ENCODE data around the gene SPDYE1. TPM values are rescaled to one million over a fixed set of nuclear protein-coding genes. Genes with fewer than 3 reads are reported as not detected.
"Not testable (repeated sequence)": the region's sequence is repeated elsewhere in the genome, so short reads cannot be mapped to it uniquely, and the experiment has no call there.

Gene SPDYE1
- polyA plus RNA-seq, 1 donor (not counting 4 experiments of a cell fraction or from before 2014, with no cell fraction given) = not detected

DNA sequence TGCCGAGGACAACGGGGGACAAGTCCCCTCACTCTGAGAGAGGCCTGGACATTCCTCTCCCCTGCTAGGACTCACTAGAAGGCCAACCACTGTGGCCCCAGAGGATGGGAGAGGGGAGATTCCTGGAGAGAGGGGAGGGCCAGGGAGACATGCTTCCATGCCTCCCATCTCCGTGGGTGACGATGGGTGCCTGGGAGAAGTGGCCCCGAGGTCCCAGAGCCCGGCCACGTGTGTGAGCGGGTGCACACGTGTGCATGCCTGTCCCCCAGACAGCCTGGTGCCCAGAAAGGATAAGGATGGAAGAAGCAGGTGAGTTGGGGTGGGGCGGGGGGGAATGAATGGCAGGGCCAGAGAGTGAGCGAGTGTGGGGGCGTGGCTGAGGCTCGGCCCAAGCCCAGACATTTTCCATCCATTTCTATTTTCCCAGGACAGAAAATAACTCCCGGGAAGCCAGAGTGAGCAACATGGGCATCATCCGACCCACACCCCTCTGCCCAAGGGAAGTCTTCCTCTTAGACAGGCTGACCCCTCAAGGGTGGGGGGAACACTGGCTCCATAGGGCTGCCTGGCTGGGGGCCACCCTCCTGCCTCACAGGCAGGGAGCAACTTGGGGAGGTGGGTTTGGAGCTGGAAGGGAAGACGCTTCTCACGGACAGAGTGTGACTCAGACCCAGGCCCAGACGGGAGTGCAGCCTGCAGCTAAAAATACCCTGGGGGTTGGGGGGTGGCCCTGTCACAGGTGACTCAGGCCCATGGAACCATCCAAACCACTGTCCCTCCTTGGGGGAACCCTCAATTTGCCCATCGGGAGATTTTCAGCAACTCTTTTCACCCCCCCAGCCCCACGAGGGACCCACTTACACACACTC is 29.3 kb upstream of the SPDYE1 start:
- H4K20me1 ChIP-seq (ENCODE audit: control insufficient read depth, extremely low read depth, insufficient read depth, low read length); H3K4me2 ChIP-seq (ENCODE audit: control insufficient read depth, extremely low read depth, insufficient read depth, low read depth, low read length); H3K9me3 ChIP-seq (ENCODE audit: control insufficient read depth, low read depth, low read length); H3K9me1 ChIP-seq (ENCODE audit: control insufficient read depth, extremely low read depth, insufficient read depth, low read length); FAIRE-seq; H3K36me3 ChIP-seq (ENCODE audit: control insufficient read depth in 2 of 2, extremely low read depth in 1 of 2, insufficient read depth in 2 of 2, low read length in 2 of 2); H3K4me3 ChIP-seq (ENCODE audit: control insufficient read depth in 2 of 3, extremely low read depth in 1 of 3, insufficient read depth in 2 of 3, low read depth in 1 of 3, low read length in 3 of 3); dilution Hi-C loops (cut with MboI; ENCODE audit: extremely low pct_ligation_motif_present, low sequenced_read_pairs); H3K27me3 ChIP-seq (ENCODE audit: control insufficient read depth, extremely low read depth, insufficient read depth, low read length); H3K9ac ChIP-seq (ENCODE audit: control insufficient read depth, extremely low read depth, insufficient read depth, low read length); H2AFZ ChIP-seq (ENCODE audit: control insufficient read depth, low read length); H3K27ac ChIP-seq (ENCODE audit: control insufficient read depth, insufficient read depth, low read length); H3K79me2 ChIP-seq (ENCODE audit: control insufficient read depth, insufficient read depth, low read length); DNase-seq (ENCODE audit: low read depth, low spot score); H3K4me1 ChIP-seq (ENCODE audit: control insufficient read depth, extremely low read depth, insufficient read depth, low read length): not testable (repeated sequence)

DNA sequence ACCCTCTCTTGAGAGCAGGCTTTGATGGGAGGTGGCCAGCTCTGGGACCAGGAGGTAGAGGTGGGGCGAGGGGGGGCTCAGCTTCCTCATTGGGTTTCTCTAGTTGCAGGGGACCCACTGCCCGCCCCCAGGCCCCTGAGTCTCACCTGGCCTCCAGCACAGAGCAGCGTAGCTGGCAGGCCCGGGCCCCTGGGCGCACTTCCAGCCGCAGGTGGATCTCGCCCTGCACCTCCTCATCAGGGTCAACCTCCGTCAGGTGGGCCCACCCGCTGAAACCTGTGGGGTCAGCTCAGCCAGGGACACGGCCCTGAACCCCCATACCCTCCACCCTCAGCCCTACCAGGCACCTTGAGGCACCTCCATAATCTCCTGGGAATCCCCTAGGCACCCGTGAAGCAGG is 28.1 kb upstream of the SPDYE1 start:
- H3K36me3 ChIP-seq (ENCODE audit: control insufficient read depth in 2 of 2, extremely low read depth in 1 of 2, insufficient read depth in 2 of 2, low read length in 2 of 2); H2AFZ ChIP-seq (ENCODE audit: control insufficient read depth, low read length); H3K79me2 ChIP-seq (ENCODE audit: control insufficient read depth, insufficient read depth, low read length); DNase-seq (ENCODE audit: low read depth, low spot score); H3K9me3 ChIP-seq (ENCODE audit: control insufficient read depth, low read depth, low read length); H4K20me1 ChIP-seq (ENCODE audit: control insufficient read depth, extremely low read depth, insufficient read depth, low read length); dilution Hi-C loops (cut with MboI; ENCODE audit: extremely low pct_ligation_motif_present, low sequenced_read_pairs); H3K9me1 ChIP-seq (ENCODE audit: control insufficient read depth, extremely low read depth, insufficient read depth, low read length); H3K4me2 ChIP-seq (ENCODE audit: control insufficient read depth, extremely low read depth, insufficient read depth, low read depth, low read length); H3K4me1 ChIP-seq (ENCODE audit: control insufficient read depth, extremely low read depth, insufficient read depth, low read length); FAIRE-seq; H3K4me3 ChIP-seq (ENCODE audit: control insufficient read depth in 2 of 3, extremely low read depth in 1 of 3, insufficient read depth in 2 of 3, low read depth in 1 of 3, low read length in 3 of 3); H3K27ac ChIP-seq (ENCODE audit: control insufficient read depth, insufficient read depth, low read length); H3K9ac ChIP-seq (ENCODE audit: control insufficient read depth, extremely low read depth, insufficient read depth, low read length); H3K27me3 ChIP-seq (ENCODE audit: control insufficient read depth, extremely low read depth, insufficient read depth, low read length): not testable (repeated sequence)

DNA sequence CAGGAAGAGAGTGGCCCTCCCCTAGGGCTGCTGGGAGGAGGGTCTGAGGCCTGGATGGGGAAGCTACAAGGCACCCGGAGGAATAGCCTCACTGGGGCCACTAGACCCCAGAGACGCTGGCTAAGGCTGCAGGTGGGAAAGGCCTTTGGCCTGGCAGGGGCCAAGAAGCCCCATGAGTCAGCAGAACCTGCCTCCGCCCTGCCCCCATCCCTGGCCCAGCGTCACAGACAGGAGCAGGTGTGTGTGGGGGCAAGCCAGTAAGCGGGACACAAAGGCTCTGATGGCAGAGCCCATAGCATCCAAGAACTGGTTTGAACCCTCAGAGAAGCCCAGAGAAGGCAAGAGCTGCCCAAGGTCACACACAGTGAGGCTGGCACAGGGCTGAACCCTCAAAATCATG is 27.0 kb upstream of the SPDYE1 start:
- H3K36me3 ChIP-seq (ENCODE audit: control insufficient read depth in 2 of 2, extremely low read depth in 1 of 2, insufficient read depth in 2 of 2, low read length in 2 of 2); H3K9ac ChIP-seq (ENCODE audit: control insufficient read depth, extremely low read depth, insufficient read depth, low read length); H2AFZ ChIP-seq (ENCODE audit: control insufficient read depth, low read length); H3K79me2 ChIP-seq (ENCODE audit: control insufficient read depth, insufficient read depth, low read length); H3K4me1 ChIP-seq (ENCODE audit: control insufficient read depth, extremely low read depth, insufficient read depth, low read length); H3K27me3 ChIP-seq (ENCODE audit: control insufficient read depth, extremely low read depth, insufficient read depth, low read length); H3K4me3 ChIP-seq (ENCODE audit: control insufficient read depth in 2 of 3, extremely low read depth in 1 of 3, insufficient read depth in 2 of 3, low read depth in 1 of 3, low read length in 3 of 3); H3K27ac ChIP-seq (ENCODE audit: control insufficient read depth, insufficient read depth, low read length); DNase-seq (ENCODE audit: low read depth, low spot score); dilution Hi-C loops (cut with MboI; ENCODE audit: extremely low pct_ligation_motif_present, low sequenced_read_pairs); H4K20me1 ChIP-seq (ENCODE audit: control insufficient read depth, extremely low read depth, insufficient read depth, low read length); FAIRE-seq; H3K9me1 ChIP-seq (ENCODE audit: control insufficient read depth, extremely low read depth, insufficient read depth, low read length); H3K9me3 ChIP-seq (ENCODE audit: control insufficient read depth, low read depth, low read length); H3K4me2 ChIP-seq (ENCODE audit: control insufficient read depth, extremely low read depth, insufficient read depth, low read depth, low read length): not testable (repeated sequence)

DNA sequence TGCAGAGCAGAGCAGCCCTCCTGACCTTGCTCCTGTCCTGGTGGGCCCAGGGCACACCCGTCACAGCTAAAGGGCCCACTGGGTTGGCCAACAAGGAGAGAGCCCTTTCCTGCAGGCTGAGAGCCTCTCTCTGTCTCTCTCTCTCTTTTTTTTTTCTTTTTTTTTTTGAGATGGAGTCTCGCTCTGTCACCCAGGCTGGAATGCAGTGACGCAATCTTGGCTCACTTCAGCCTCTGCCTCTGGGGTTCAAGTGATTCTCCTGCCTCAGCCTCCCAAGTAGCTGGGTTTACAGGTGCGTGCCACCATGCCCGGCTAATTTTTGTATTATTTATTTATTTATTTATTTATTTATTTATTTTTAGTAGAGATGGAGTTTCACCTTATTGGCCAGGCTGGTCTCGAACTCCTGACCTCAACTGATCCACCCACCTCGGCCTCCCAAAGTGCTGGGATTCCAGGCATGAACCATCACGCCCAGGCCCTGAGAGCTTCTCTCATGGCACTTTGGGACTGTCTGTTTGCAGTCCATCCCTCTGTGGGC is 23.6 kb upstream of the SPDYE1 start:
- H2AFZ ChIP-seq (ENCODE audit: control insufficient read depth, low read length); H3K4me3 ChIP-seq (ENCODE audit: control insufficient read depth in 2 of 3, extremely low read depth in 1 of 3, insufficient read depth in 2 of 3, low read depth in 1 of 3, low read length in 3 of 3); H3K9me3 ChIP-seq (ENCODE audit: control insufficient read depth, low read depth, low read length); H3K4me1 ChIP-seq (ENCODE audit: control insufficient read depth, extremely low read depth, insufficient read depth, low read length); H3K4me2 ChIP-seq (ENCODE audit: control insufficient read depth, extremely low read depth, insufficient read depth, low read depth, low read length); H3K27ac ChIP-seq (ENCODE audit: control insufficient read depth, insufficient read depth, low read length); H3K36me3 ChIP-seq (ENCODE audit: control insufficient read depth in 2 of 2, extremely low read depth in 1 of 2, insufficient read depth in 2 of 2, low read length in 2 of 2); H3K9me1 ChIP-seq (ENCODE audit: control insufficient read depth, extremely low read depth, insufficient read depth, low read length); FAIRE-seq; dilution Hi-C loops (cut with MboI; ENCODE audit: extremely low pct_ligation_motif_present, low sequenced_read_pairs); H3K9ac ChIP-seq (ENCODE audit: control insufficient read depth, extremely low read depth, insufficient read depth, low read length); DNase-seq (ENCODE audit: low read depth, low spot score); H3K27me3 ChIP-seq (ENCODE audit: control insufficient read depth, extremely low read depth, insufficient read depth, low read length); H3K79me2 ChIP-seq (ENCODE audit: control insufficient read depth, insufficient read depth, low read length); H4K20me1 ChIP-seq (ENCODE audit: control insufficient read depth, extremely low read depth, insufficient read depth, low read length): not testable (repeated sequence)

All from keratinocyte (primary cell).